Body of pancreas (tissue), 4 donors: Measurements from ENCODE around the gene EPHB2. TPM values are rescaled to one million over a fixed set of nuclear protein-coding genes. Genes with fewer than 3 reads are reported as not detected.

Experiments used
- ATAC-seq: fragments of 150-250 bp; one replicate; pipeline ENCODE4 v1.9.1; 2016
- DNase-seq, 4 donors: peaks; one replicate each; pipeline ENCODE4 v3.0.0-alpha.2; 2019
- H3K27ac ChIP-seq, 4 donors: fragments of 200-600 bp; sonication (generic); 1 replicate in 3 of 4; 2 replicates in 1 of 4; pipeline versions ENCODE4 v1.5.1 to v1.6.1; 2016 to 2019; ENCODE audit warnings: mild to moderate bottlenecking in 1 of 4, mixed read lengths in 1 of 4, moderate library complexity in 1 of 4
- H3K27me3 ChIP-seq, 2 donors: fragments of 200-600 bp; sonication (generic); one replicate each; pipeline ENCODE4 v1.6.0; 2016; ENCODE audit warnings: mild to moderate bottlenecking in 1 of 2
- H3K36me3 ChIP-seq, 2 donors: fragments of 200-600 bp; sonication (generic); replicated peaks in 1 of 2; 2 replicates each; pipeline ENCODE4 v1.5.1; 2016; ENCODE audit warnings: low read depth in 2 of 2; ENCODE audit not compliant: insufficient read depth in 1 of 2
- H3K4me1 ChIP-seq: fragments of 200-600 bp; sonication (generic); one replicate; pipeline ENCODE4 v1.6.0; 2016
- H3K4me3 ChIP-seq, 2 donors: fragments of 200-600 bp; sonication (generic); 1 replicate in 1 of 2; 2 replicates in 1 of 2; pipeline ENCODE4 v1.5.1; 2016 to 2019
- H3K9me3 ChIP-seq, 3 donors: fragments of 200-600 bp; sonication (generic); 1 replicate in 2 of 3; 2 replicates in 1 of 3; pipeline ENCODE4 v1.5.1; 2016
- CTCF ChIP-seq, 7 experiments: fragments of 450-650 bp in 4 of 7; fragments of 200-600 bp in 3 of 7; sonication (generic) in 3 of 7; IDR thresholded peaks; one replicate each; pipeline ENCODE4 v1.5.1; 2016 to 2019; ENCODE audit warnings: antibody characterized with exemption in 7 of 7
- POLR2A ChIP-seq, 3 donors: fragments of 450-650 bp; IDR thresholded peaks; one replicate each; pipeline ENCODE4 v1.6.1; 2016; ENCODE audit warnings: antibody characterized with exemption in 3 of 3, mild to moderate bottlenecking in 2 of 3
- WGBS, 2 donors: methylation state at CpG; one replicate each; pipeline ENCODE4 v1.1.5; 2017; 5-methylcytosine and 5-hydroxymethylcytosine counted together
- intact Hi-C: fragments of 100-400 bp; cut with DNase I; formaldehyde crosslinking; loops from one replicate; pipeline ENCODE4 v1.15.1; 2023
- total RNA-seq, 2 donors: library from RNA; depleted of rRNA; stranded (reverse); fragments of >200 nt; gene quantifications; one replicate each; pipeline ENCODE4 v1.1.0, GENCODE V29; 2016

EPHB2 gene
- total RNA-seq, 2 donors from 2014 or later = 2.9 to 7.9 TPM

GRCh38 chr1:22796642-22797041 is 86.0 kb downstream of the EPHB2 start:
- intact Hi-C loops = no loop called here
- no peaks in the 10 kb centered on the region for H3K4me1 ChIP-seq
- no peak for DNase-seq
- ATAC-seq = peak; percentile 24
- H3K27ac ChIP-seq = no peak overlapping the region
- H3K4me3 ChIP-seq = no peak overlapping the region
- TF ChIP-seq POLR2A (IDR thresholded peaks at IDR 0.05) (no peak), CTCF (IDR thresholded peaks at IDR 0.05) (no peak)
- H3K36me3 ChIP-seq = no peaks in the 10 kb centered on the region
- 83 to 86% methylated on average over 4 of the region's 4 CpGs for WGBS, 2 donors
- no peaks in the 10 kb centered on the region for H3K9me3 ChIP-seq
- no peaks in the 10 kb centered on the region for H3K27me3 ChIP-seq

- H3K9me3 ChIP-seq = no peaks in the 10 kb centered on the region
- H3K4me3 ChIP-seq = no peak overlapping the region
- ATAC-seq (no peak), DNase-seq (no peak)
- no peak for TF ChIP-seq POLR2A (IDR thresholded peaks at IDR 0.05)
- TF ChIP-seq CTCF (IDR thresholded peaks at IDR 0.05) = no peak
- H3K27ac ChIP-seq = no peak overlapping the region
- 80 to 83% methylated on average over 2 to 3 of the region's 3 CpGs for WGBS, 2 donors
- intact Hi-C loops = no loop called here
- no peaks in the 10 kb centered on the region for H3K4me1 ChIP-seq
- no peaks in the 10 kb centered on the region for H3K27me3 ChIP-seq
- no peaks in the 10 kb centered on the region for H3K36me3 ChIP-seq
Measured at GRCh38 chr1:22798083-22798482, 87.4 kb downstream of the EPHB2 start.

GRCh38 chr1:22799971-22800370 is 89.3 kb downstream of the EPHB2 start:
- TF ChIP-seq POLR2A (IDR thresholded peaks at IDR 0.05) = no peak
- TF ChIP-seq CTCF (IDR thresholded peaks at IDR 0.05) = no peak
- Histone ChIP-seq H3K4me3 (no peak overlapping the region), H3K36me3 (no peaks in the 10 kb centered on the region), H3K4me1 (no peaks in the 10 kb centered on the region), H3K27me3 (no peaks in the 10 kb centered on the region), H3K27ac (no peak overlapping the region), H3K9me3 (no peaks in the 10 kb centered on the region)
- intact Hi-C loops = no loop called here
- no peak for ATAC-seq
- DNase-seq = no peak
- WGBS, 2 donors = 84 to 89% methylated on average over 13 to 15 of the region's 16 CpGs

DNA sequence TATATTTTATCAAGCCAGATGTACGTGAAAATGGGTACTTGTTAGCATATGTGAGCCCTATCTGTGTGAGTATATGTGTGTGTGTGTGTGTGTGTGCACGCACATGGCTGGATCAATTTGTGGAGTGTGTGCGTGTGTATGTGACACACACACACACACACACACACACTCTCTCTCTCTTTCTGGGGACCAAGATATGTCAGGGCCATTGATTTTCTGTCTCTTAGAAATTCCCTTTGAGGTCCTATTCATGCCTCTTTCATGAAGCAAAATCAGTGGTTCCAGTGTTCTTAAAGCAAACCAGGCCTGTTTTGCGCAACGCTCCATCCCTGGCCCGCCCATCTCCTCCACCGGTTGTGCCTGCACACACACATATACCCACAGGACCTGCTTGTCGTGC is 90.0 kb downstream of the EPHB2 start:
- intact Hi-C loops = no loop called here
- Histone ChIP-seq H3K27me3 (no peaks in the 10 kb centered on the region), H3K36me3 (no peaks in the 10 kb centered on the region), H3K4me1 (no peaks in the 10 kb centered on the region), H3K9me3 (no peaks in the 10 kb centered on the region), H3K4me3 (no peak overlapping the region), H3K27ac (no peak overlapping the region)
- DNase-seq (no peak), ATAC-seq (no peak)
- 87 to 88% methylated on average over 8 of the region's 8 CpGs for WGBS, 2 donors
- TF ChIP-seq CTCF (IDR thresholded peaks at IDR 0.05) (no peak), POLR2A (IDR thresholded peaks at IDR 0.05) (no peak)

- H3K9me3 ChIP-seq = no peaks in the 10 kb centered on the region
- no peaks in the 10 kb centered on the region for H3K36me3 ChIP-seq
- ATAC-seq (no peak), DNase-seq (no peak)
- no peaks in the 10 kb centered on the region for H3K4me1 ChIP-seq
- no peaks in the 10 kb centered on the region for H3K27me3 ChIP-seq
- no peak overlapping the region for H3K4me3 ChIP-seq
- intact Hi-C loops = no loop called here
- 91 to 93% methylated on average over 6 to 9 of the region's 9 CpGs for WGBS, 2 donors
- no peak overlapping the region for H3K27ac ChIP-seq
- no peak for TF ChIP-seq CTCF (IDR thresholded peaks at IDR 0.05)
- TF ChIP-seq POLR2A (IDR thresholded peaks at IDR 0.05) = no peak
Measured at GRCh38 chr1:22801347-22801746, 90.7 kb downstream of the EPHB2 start.
